HG03103 (cell line): Measurements from ENCODE around the gene MED31.
"Not testable (repeated sequence)": the region's sequence is repeated elsewhere in the genome, so short reads cannot be mapped to it uniquely, and the experiment has no call there.

Experiments
- ATAC-seq: cut with Tn5 transposase; IDR thresholded peaks from one replicate; pipeline ENCODE4 v1.9.1; 2021; ENCODE audit warnings: low read depth; ENCODE audit not compliant: unreplicated experiment

MED31 gene

GRCh38 chr17:6651354-6651918 lies at the start of gene MED31, which contains the start of gene C17orf100:
TSS of gene MED31 (minus strand) at chr17:6651605. CDS start at chr17:6651528, 77 bp downstream.
TSS of gene C17orf100 (plus strand) at chr17:6651762. CDS start at chr17:6651914, 152 bp downstream.
- peak; percentile 83 for ATAC-seq

GRCh38 chr17:6700948-6701307 lies 49.5 kb upstream of the MED31 start:
- no peak for ATAC-seq

- ATAC-seq: no peak
Measured at GRCh38 chr17:6699997-6700947, 48.9 kb upstream of the MED31 start.

GRCh38 chr17:6698004-6698403 lies 46.6 kb upstream of the MED31 start:
- no peak for ATAC-seq

- no peak for ATAC-seq
Measured at GRCh38 chr17:6696906-6697305, 45.5 kb upstream of the MED31 start.

GRCh38 chr17:6695565-6695964 lies 44.2 kb upstream of the MED31 start:
- ATAC-seq: no peak

GRCh38 chr17:6695051-6695450 lies 43.6 kb upstream of the MED31 start:
- no peak for ATAC-seq

GRCh38 chr17:6691958-6692357 lies 40.6 kb upstream of the MED31 start:
- ATAC-seq: not testable (repeated sequence)

GRCh38 chr17:6691546-6691945 lies 40.1 kb upstream of the MED31 start:
- no peak for ATAC-seq

- no peak for ATAC-seq
Measured at GRCh38 chr17:6690641-6691040, 39.2 kb upstream of the MED31 start.

GRCh38 chr17:6688944-6689343 lies 37.5 kb upstream of the MED31 start:
- ATAC-seq: no peak

GRCh38 chr17:6686026-6686425 lies 34.6 kb upstream of the MED31 start:
- ATAC-seq: no peak

- no peak for ATAC-seq
Measured at GRCh38 chr17:6684881-6685767, 33.7 kb upstream of the MED31 start.

GRCh38 chr17:6684460-6684783 lies 33.0 kb upstream of the MED31 start:
- no peak for ATAC-seq

GRCh38 chr17:6683730-6684459 lies 32.5 kb upstream of the MED31 start:
- no peak for ATAC-seq

GRCh38 chr17:6683081-6683684 lies 31.8 kb upstream of the MED31 start:
- no peak for ATAC-seq

- ATAC-seq: no peak
Measured at GRCh38 chr17:6682339-6682738, 30.9 kb upstream of the MED31 start.

- no peak for ATAC-seq
Measured at GRCh38 chr17:6681671-6682070, 30.3 kb upstream of the MED31 start.

- no peak for ATAC-seq
Measured at GRCh38 chr17:6681176-6681575, 29.8 kb upstream of the MED31 start.

GRCh38 chr17:6679241-6679640 lies 27.8 kb upstream of the MED31 start:
- ATAC-seq: no peak
